Type B pancreatic cell (in vitro differentiated cells): Measurements from ENCODE around the gene MICAL3. TPM values are rescaled to one million over a fixed set of nuclear protein-coding genes. Genes with fewer than 3 reads are reported as not detected.

Experiments used
- DNase-seq: peaks from one replicate; pipeline ENCODE4 v3.0.0; 2021; ENCODE audit warnings: mixed read lengths; ENCODE audit not compliant: unreplicated experiment; ENCODE audit errors: extremely low spot score
- H3K27ac Mint-ChIP-seq: 2 replicates; pipeline ENCODE4 v1.8.0; 2021; ENCODE audit warnings: mild to moderate bottlenecking, mixed read lengths
- H3K27me3 Mint-ChIP-seq: 2 replicates; pipeline ENCODE4 v1.8.0; 2021; ENCODE audit warnings: mixed read lengths
- H3K36me3 Mint-ChIP-seq: 2 replicates; pipeline ENCODE4 v1.8.0; 2021; ENCODE audit warnings: mixed read lengths
- H3K4me1 Mint-ChIP-seq: one replicate; pipeline ENCODE4 v1.8.0; 2021; ENCODE audit warnings: mixed read lengths; ENCODE audit not compliant: unreplicated experiment
- H3K4me3 Mint-ChIP-seq: 2 replicates; pipeline ENCODE4 v1.8.0; 2021; ENCODE audit warnings: mild to moderate bottlenecking, mixed read lengths
- H3K9me3 Mint-ChIP-seq: 2 replicates; pipeline ENCODE4 v1.8.0; 2021; ENCODE audit warnings: mixed read lengths
- CTCF ChIP-seq: fragments of 200-600 bp; sonication (generic); conservative IDR thresholded peaks from 2 replicates; pipeline ENCODE4 v1.5.0; 2021; ENCODE audit warnings: antibody characterized with exemption, mild to moderate bottlenecking
- total RNA-seq: library from RNA; stranded (reverse); gene quantifications from 2 replicates; pipeline ENCODE4 v1.2.1, GENCODE V29; 2021; ENCODE audit warnings: low replicate concordance

Gene MICAL3
- total RNA-seq, 1 donor from 2014 or later: 56.4 TPM

GRCh38 chr22:17957693-17958092 lies 66.7 kb downstream of the MICAL3 start:
- Mint-ChIP-seq H3K27me3 (no peaks in the 10 kb centered on the region), H3K4me3 (no peak overlapping the region)

GRCh38 chr22:17957204-17957603 lies 67.2 kb downstream of the MICAL3 start:
- H3K27me3 Mint-ChIP-seq: no peaks in the 10 kb centered on the region
- peaks cover 15% of the 10 kb centered on the region for H3K36me3 Mint-ChIP-seq
- H3K4me1 Mint-ChIP-seq: peaks cover 52% of the 10 kb centered on the region
- DNase-seq: no peak
- H3K27ac Mint-ChIP-seq: no peak overlapping the region
- no peaks in the 10 kb centered on the region for H3K9me3 Mint-ChIP-seq
- H3K4me3 Mint-ChIP-seq: no peak overlapping the region
- no peak for TF ChIP-seq CTCF

More at GRCh38 chr22:17957693-17958092, 66.7 kb downstream of the MICAL3 start:
- peaks cover 15% of the 10 kb centered on the region for H3K36me3 Mint-ChIP-seq
- peaks cover 52% of the 10 kb centered on the region for H3K4me1 Mint-ChIP-seq
- H3K9me3 Mint-ChIP-seq: no peaks in the 10 kb centered on the region
- no peak for TF ChIP-seq CTCF
- no peak for DNase-seq
- H3K27ac Mint-ChIP-seq: no peak overlapping the region

- no peak overlapping the region for H3K27ac Mint-ChIP-seq
- H3K27me3 Mint-ChIP-seq: no peaks in the 10 kb centered on the region
- peaks cover 15% of the 10 kb centered on the region for H3K36me3 Mint-ChIP-seq
- no peaks in the 10 kb centered on the region for H3K9me3 Mint-ChIP-seq
- no peak for TF ChIP-seq CTCF
- H3K4me1 Mint-ChIP-seq: peaks cover 46% of the 10 kb centered on the region
- no peak for DNase-seq
- H3K4me3 Mint-ChIP-seq: no peak overlapping the region
These were observed 67.7 kb downstream of the MICAL3 start for GRCh38 chr22:17956630-17957029.

- Mint-ChIP-seq H3K36me3 (peaks cover 15% of the 10 kb centered on the region), H3K4me3 (no peak overlapping the region), H3K27ac (peak overlapping the region; percentile 53), H3K27me3 (no peaks in the 10 kb centered on the region), H3K4me1 (peaks cover 45% of the 10 kb centered on the region), H3K9me3 (no peaks in the 10 kb centered on the region)
- TF ChIP-seq CTCF: no peak
- no peak for DNase-seq
These were observed 68.6 kb downstream of the MICAL3 start for GRCh38 chr22:17955590-17956379.

GRCh38 chr22:17954860-17955587 lies 69.3 kb downstream of the MICAL3 start:
- peaks cover 44% of the 10 kb centered on the region for H3K4me1 Mint-ChIP-seq
- no peak for DNase-seq
- H3K9me3 Mint-ChIP-seq: no peaks in the 10 kb centered on the region
- no peaks in the 10 kb centered on the region for H3K27me3 Mint-ChIP-seq
- peaks cover 12% of the 10 kb centered on the region for H3K36me3 Mint-ChIP-seq
- peak overlapping the region; percentile 53 for H3K27ac Mint-ChIP-seq
- no peak overlapping the region for H3K4me3 Mint-ChIP-seq
- no peak for TF ChIP-seq CTCF
